Left ventricle myocardium inferior (tissue), 1 donor: ENCODE data around the gene ARMC9. TPM values are rescaled to one million over a fixed set of nuclear protein-coding genes. Genes with fewer than 3 reads are reported as not detected.

Experiments used
- DNase-seq: peaks from one replicate; pipeline ENCODE4 v3.0.0-alpha.2; 2020
- H3K27ac ChIP-seq: fragments of 200-600 bp; replicated peaks from 2 replicates; pipeline ENCODE4 v1.8.0; 2021
- H3K27me3 ChIP-seq: fragments of 200-600 bp; 2 replicates; pipeline ENCODE4 v1.8.0; 2021; ENCODE audit warnings: low read depth
- H3K36me3 ChIP-seq: fragments of 200-600 bp; 2 replicates; pipeline ENCODE4 v1.8.0; 2021
- H3K4me1 ChIP-seq: fragments of 200-600 bp; 2 replicates; pipeline ENCODE4 v1.8.0; 2021
- H3K4me3 ChIP-seq: fragments of 200-600 bp; 2 replicates; pipeline ENCODE4 v1.8.0; 2021; ENCODE audit warnings: mild to moderate bottlenecking, moderate library complexity
- H3K9me3 ChIP-seq: fragments of 200-600 bp; replicated peaks from 2 replicates; pipeline ENCODE4 v1.8.0; 2021
- CTCF ChIP-seq: fragments of 200-600 bp; IDR thresholded peaks from 2 replicates; pipeline ENCODE4 v1.8.0; 2021; ENCODE audit warnings: antibody characterized with exemption, mild to moderate bottlenecking, borderline replicate concordance
- intact Hi-C: fragments of 100-400 bp; cut with micrococcal nuclease; formaldehyde crosslinking; loops from one replicate; pipeline ENCODE4 v1.11.0; 2022
- total RNA-seq: library from RNA; stranded (reverse); fragmentation: NEBNext Ultra II Directional; extraction: Animal tissue kit (Norgen Biotek cat#: 25700); gene quantifications from one replicate; pipeline ENCODE4 v1.2.1, GENCODE V29; 2021
- donor health status: DM: no; HTN: yes; CAD: no; lungs with severe emphysema.

ARMC9 gene
- total RNA-seq, 1 donor from 2014 or later = 3.1 TPM

- Histone ChIP-seq H3K36me3 (peaks cover 23% of the 10 kb centered on the region), H3K4me1 (peaks cover 6% of the 10 kb centered on the region), H3K9me3 (no peaks in the 10 kb centered on the region), H3K27me3 (no peaks in the 10 kb centered on the region), H3K4me3 (no peak overlapping the region), H3K27ac (no peak overlapping the region)
- TF ChIP-seq CTCF = no peak
- intact Hi-C loops = no loop called here
- DNase-seq = no peak
Observed at GRCh38 chr2:231278868-231279267, 80.4 kb downstream of the ARMC9 start.

- no peaks in the 10 kb centered on the region for H3K9me3 ChIP-seq
- H3K36me3 ChIP-seq = peaks cover 19% of the 10 kb centered on the region
- no peak overlapping the region for H3K27ac ChIP-seq
- DNase-seq = no peak
- peaks cover 6% of the 10 kb centered on the region for H3K4me1 ChIP-seq
- intact Hi-C loops = no loop called here
- H3K27me3 ChIP-seq = no peaks in the 10 kb centered on the region
- no peak overlapping the region for H3K4me3 ChIP-seq
- TF ChIP-seq CTCF = no peak
Observed at GRCh38 chr2:231280846-231281245, 82.4 kb downstream of the ARMC9 start.

- Histone ChIP-seq H3K27me3 (no peaks in the 10 kb centered on the region), H3K27ac (no peak overlapping the region), H3K9me3 (no peaks in the 10 kb centered on the region), H3K36me3 (no peaks in the 10 kb centered on the region), H3K4me1 (no peaks in the 10 kb centered on the region), H3K4me3 (no peak overlapping the region)
- intact Hi-C loops = no loop called here
- DNase-seq = no peak
- TF ChIP-seq CTCF = no peak
Observed at GRCh38 chr2:231284296-231284695, 85.9 kb downstream of the ARMC9 start.

- H3K4me1 ChIP-seq = no peaks in the 10 kb centered on the region
- no peaks in the 10 kb centered on the region for H3K27me3 ChIP-seq
- no peak for TF ChIP-seq CTCF
- H3K36me3 ChIP-seq = peaks cover 4% of the 10 kb centered on the region
- H3K4me3 ChIP-seq = no peak overlapping the region
- no peak overlapping the region for H3K27ac ChIP-seq
- DNase-seq = no peak
- H3K9me3 ChIP-seq = no peaks in the 10 kb centered on the region
- intact Hi-C loops = no loop called here
Observed at GRCh38 chr2:231286964-231287363, 88.5 kb downstream of the ARMC9 start.

- TF ChIP-seq CTCF = no peak
- intact Hi-C loops = no loop called here
- H3K36me3 ChIP-seq = peaks cover 4% of the 10 kb centered on the region
Observed at GRCh38 chr2:231287696-231288095, 89.3 kb downstream of the ARMC9 start.

GRCh38 chr2:231288590-231288989 lies 90.2 kb downstream of the ARMC9 start:
- Histone ChIP-seq H3K4me3 (no peak overlapping the region), H3K36me3 (peaks cover 4% of the 10 kb centered on the region), H3K27ac (no peak overlapping the region), H3K4me1 (peaks cover under 1% of the 10 kb centered on the region), H3K9me3 (no peaks in the 10 kb centered on the region), H3K27me3 (no peaks in the 10 kb centered on the region)
- intact Hi-C loops = no loop called here
- TF ChIP-seq CTCF = no peak
- no peak for DNase-seq

More at GRCh38 chr2:231287696-231288095, 89.3 kb downstream of the ARMC9 start:
- H3K9me3 ChIP-seq = no peaks in the 10 kb centered on the region
- no peaks in the 10 kb centered on the region for H3K4me1 ChIP-seq
- no peak overlapping the region for H3K4me3 ChIP-seq
- H3K27me3 ChIP-seq = no peaks in the 10 kb centered on the region
- no peak overlapping the region for H3K27ac ChIP-seq
- DNase-seq = no peak
